ENCODE measurements around the gene ENTPD6.

DNA sequence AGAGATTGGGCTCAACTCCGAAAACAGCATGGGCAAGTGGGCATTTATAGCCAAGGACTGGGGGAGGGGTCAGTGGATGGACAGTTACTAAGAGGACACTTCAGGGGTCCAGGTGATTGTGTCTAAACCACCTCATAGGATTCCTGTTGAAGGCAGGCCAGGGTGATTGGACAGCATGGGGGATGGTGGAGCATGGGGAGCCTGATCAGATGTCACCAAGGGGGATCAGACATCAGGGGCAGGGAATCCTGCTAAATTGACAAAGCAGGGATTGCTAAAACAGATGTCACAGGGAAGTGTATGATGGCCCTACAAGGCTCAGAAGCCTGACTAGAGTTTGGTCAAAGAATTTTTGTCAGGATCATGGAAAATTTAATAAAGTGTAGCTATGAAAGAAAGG lies 49.9 kb downstream of the ENTPD6 start:
- TF ChIP-seq, protein P1, sequence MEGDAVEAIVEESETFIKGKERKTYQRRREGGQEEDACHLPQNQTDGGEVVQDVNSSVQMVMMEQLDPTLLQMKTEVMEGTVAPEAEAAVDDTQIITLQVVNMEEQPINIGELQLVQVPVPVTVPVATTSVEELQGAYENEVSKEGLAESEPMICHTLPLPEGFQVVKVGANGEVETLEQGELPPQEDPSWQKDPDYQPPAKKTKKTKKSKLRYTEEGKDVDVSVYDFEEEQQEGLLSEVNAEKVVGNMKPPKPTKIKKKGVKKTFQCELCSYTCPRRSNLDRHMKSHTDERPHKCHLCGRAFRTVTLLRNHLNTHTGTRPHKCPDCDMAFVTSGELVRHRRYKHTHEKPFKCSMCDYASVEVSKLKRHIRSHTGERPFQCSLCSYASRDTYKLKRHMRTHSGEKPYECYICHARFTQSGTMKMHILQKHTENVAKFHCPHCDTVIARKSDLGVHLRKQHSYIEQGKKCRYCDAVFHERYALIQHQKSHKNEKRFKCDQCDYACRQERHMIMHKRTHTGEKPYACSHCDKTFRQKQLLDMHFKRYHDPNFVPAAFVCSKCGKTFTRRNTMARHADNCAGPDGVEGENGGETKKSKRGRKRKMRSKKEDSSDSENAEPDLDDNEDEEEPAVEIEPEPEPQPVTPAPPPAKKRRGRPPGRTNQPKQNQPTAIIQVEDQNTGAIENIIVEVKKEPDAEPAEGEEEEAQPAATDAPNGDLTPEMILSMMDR (IDR thresholded peaks at IDR 0.05): no peak
- no peak for TF ChIP-seq POLR2AphosphoS5 (IDR thresholded peaks at IDR 0.05)

Data from gastroesophageal sphincter (tissue), 3 donors.